Left renal cortex interstitium (tissue), 4 donors: ENCODE results near the gene GP1BB. TPM values are rescaled to one million over a fixed set of nuclear protein-coding genes. Genes with fewer than 3 reads are reported as not detected.

Experiments used
- DNase-seq, 4 donors: peaks; one replicate each; pipeline ENCODE4 v3.0.0-alpha.2; 2013; ENCODE audit warnings: low read depth in 4 of 4, low spot score in 2 of 4, missing footprints in 1 of 4
- polyA plus RNA-seq, 4 donors: library from polyadenylated mRNA; unstranded; fragments of 120-200 nt; gene quantifications; one replicate each; pipeline ENCODE4 v1.2.1, GENCODE V29; 2013; ENCODE audit not compliant: insufficient read length in 4 of 4

The GP1BB gene
- polyA plus RNA-seq, 4 donors: 3.0 to 6.5 (median 4.2) TPM

- no peak for DNase-seq
Observed at GRCh38 chr22:19764299-19764593, 40.9 kb downstream of the GP1BB start.

GRCh38 chr22:19764636-19765476, 41.5 kb downstream of the GP1BB start:
- no peak for DNase-seq

- no peak for DNase-seq
Observed at GRCh38 chr22:19765477-19766239, 42.3 kb downstream of the GP1BB start.

GRCh38 chr22:19766240-19766510, 42.8 kb downstream of the GP1BB start:
- DNase-seq: no peak

GRCh38 chr22:19766511-19767426, 43.4 kb downstream of the GP1BB start:
- DNase-seq: no peak

GRCh38 chr22:19767427-19768341, 44.3 kb downstream of the GP1BB start:
- DNase-seq: no peak

- DNase-seq: no peak
Observed at GRCh38 chr22:19769393-19769715, 46.0 kb downstream of the GP1BB start.

GRCh38 chr22:19770349-19771220, 47.2 kb downstream of the GP1BB start:
- DNase-seq: no peak

- no peak for DNase-seq
Observed at GRCh38 chr22:19772422-19772672, 49.0 kb downstream of the GP1BB start.

GRCh38 chr22:19772673-19773469, 49.5 kb downstream of the GP1BB start:
- DNase-seq: no peak

- DNase-seq: no peak
Observed at GRCh38 chr22:19773470-19774040, 50.2 kb downstream of the GP1BB start.

Other genes starting within 250 kb of the GP1BB start
- gene UFD1, start 244.3 kb upstream of the GP1BB start, polyA plus RNA-seq: 10 to 100 TPM; 58.2 to 67.9 (median 67.3) TPM
- gene CDC45, start 243.6 kb upstream of the GP1BB start, polyA plus RNA-seq: 10 to 100 TPM; 17.3 to 21.3 (median 19.7) TPM
- 10 to 100 TPM; 20.4 to 51.8 (median 33.8) TPM for gene CLDN5, start 199.1 kb upstream of the GP1BB start, polyA plus RNA-seq
- gene SEPTIN5, start 9.0 kb upstream of the GP1BB start, polyA plus RNA-seq: 10 to 100 TPM; 32.5 to 38.3 (median 35.1) TPM
- gene TBX1, start 37.2 kb downstream of the GP1BB start, polyA plus RNA-seq: under 1 TPM; 0.23 to 0.41 (median 0.35) TPM
- 1 to 10 TPM; 2.8 to 6.6 (median 5.3) TPM for gene GNB1L, start 131.3 kb downstream of the GP1BB start, polyA plus RNA-seq
- gene RTL10, start 131.3 kb downstream of the GP1BB start, polyA plus RNA-seq: 10 to 100 TPM; 18.2 to 31.4 (median 22.8) TPM
- 100 to 1,000 TPM; 103 to 157 (median 124) TPM for gene COMT, start 218.2 kb downstream of the GP1BB start, polyA plus RNA-seq
- 10 to 100 TPM; 23.0 to 35.8 (median 29.3) TPM for gene TXNRD2, start 218.3 kb downstream of the GP1BB start, polyA plus RNA-seq